ENCODE measurements around the gene METAP1D.

The METAP1D gene

DNA sequence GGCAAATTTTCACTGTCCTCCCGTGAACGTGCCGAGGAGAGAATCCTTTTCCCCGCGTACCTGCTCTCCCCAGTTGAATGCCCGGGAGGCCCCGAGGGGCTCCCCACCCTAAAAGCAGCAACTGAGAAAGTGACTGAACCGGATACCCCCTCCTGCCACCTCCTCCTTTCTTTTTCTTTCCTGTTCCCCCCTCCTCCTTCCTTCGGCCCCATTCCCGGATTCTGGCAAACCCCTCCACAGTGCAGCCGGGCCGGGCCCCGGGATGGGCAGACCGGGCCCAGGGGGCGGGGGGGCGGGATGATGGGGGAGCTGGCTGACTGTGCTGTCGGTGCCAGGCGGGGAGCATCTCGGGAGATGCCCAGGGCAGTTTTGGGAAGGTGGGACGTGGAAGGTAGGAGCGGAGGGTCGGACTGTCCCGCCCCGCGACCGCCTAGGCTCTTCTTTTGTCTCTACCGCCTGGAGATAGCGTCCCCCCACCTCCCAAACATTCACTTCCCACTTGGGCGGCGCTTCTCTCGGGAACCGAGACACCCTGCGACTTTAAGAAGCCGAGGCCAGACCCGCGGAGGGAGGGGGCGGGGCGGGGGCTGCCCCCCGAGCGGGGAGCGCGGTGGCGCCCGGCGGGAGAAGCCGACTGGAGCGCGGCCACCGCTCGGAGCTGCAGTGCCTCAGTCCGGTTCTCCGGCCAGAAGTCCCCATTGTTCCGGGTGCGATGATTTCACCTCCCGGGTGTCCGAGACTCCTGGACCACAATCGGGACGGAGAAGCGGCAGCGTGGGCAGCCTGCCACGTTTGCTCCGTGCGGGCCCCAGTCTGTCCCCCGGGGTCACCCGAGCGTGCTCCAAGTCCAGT lies 94.8 kb downstream of the METAP1D start:
- no peak for DNase-seq (ENCODE audit: low read depth)
- TF ChIP-seq, protein P1, sequence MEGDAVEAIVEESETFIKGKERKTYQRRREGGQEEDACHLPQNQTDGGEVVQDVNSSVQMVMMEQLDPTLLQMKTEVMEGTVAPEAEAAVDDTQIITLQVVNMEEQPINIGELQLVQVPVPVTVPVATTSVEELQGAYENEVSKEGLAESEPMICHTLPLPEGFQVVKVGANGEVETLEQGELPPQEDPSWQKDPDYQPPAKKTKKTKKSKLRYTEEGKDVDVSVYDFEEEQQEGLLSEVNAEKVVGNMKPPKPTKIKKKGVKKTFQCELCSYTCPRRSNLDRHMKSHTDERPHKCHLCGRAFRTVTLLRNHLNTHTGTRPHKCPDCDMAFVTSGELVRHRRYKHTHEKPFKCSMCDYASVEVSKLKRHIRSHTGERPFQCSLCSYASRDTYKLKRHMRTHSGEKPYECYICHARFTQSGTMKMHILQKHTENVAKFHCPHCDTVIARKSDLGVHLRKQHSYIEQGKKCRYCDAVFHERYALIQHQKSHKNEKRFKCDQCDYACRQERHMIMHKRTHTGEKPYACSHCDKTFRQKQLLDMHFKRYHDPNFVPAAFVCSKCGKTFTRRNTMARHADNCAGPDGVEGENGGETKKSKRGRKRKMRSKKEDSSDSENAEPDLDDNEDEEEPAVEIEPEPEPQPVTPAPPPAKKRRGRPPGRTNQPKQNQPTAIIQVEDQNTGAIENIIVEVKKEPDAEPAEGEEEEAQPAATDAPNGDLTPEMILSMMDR (IDR thresholded peaks at IDR 0.05; ENCODE audit: low read depth, low read length, missing control alignments), result no peak
- peak overlapping the region; percentile 56 for H3K4me3 ChIP-seq (ENCODE audit: low read depth, low read length)

DNA sequence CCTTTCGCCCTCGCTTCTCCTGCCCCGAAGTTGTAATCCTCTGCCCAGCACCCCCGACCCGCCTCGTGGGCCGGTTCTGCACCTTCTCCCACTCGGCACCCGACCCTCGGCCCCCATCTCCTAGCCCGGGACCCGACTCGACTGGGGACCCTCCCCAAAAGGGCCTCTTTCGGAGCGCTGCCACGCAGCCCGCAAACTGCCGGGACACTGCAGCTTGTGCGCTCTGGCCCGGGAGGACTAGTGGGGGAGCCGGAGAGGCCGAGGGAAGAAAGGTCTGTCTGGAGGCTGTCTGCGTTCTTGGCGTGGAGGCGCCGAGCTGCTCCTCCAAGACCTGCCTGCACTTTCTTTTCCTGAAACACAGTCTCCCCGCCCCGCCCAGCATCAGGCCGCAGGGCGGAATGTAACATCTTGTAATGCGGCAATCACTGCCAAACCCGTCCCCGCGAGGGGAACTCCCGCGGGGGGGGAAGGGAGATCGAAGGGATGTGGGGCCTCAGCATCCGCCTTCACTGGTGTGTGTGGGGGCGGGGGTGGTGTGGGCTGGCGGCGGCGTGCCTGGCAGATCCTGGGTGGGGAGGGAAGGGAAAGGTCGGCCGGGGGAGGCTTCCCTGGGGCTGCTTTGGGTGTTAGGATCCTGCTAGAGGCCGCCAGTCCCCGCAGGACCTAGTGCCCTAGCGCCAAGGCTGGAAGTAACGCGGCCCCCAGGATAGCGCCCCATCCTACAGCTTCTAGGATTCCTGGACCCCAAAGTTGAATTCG lies 95.6 kb downstream of the METAP1D start:
- DNase-seq (ENCODE audit: low read depth), result no peak
- TF ChIP-seq, protein P1 (IDR thresholded peaks at IDR 0.05; ENCODE audit: low read depth, low read length, missing control alignments), result no peak
- peak overlapping the region; percentile 56 for H3K4me3 ChIP-seq (ENCODE audit: low read depth, low read length)

DNA sequence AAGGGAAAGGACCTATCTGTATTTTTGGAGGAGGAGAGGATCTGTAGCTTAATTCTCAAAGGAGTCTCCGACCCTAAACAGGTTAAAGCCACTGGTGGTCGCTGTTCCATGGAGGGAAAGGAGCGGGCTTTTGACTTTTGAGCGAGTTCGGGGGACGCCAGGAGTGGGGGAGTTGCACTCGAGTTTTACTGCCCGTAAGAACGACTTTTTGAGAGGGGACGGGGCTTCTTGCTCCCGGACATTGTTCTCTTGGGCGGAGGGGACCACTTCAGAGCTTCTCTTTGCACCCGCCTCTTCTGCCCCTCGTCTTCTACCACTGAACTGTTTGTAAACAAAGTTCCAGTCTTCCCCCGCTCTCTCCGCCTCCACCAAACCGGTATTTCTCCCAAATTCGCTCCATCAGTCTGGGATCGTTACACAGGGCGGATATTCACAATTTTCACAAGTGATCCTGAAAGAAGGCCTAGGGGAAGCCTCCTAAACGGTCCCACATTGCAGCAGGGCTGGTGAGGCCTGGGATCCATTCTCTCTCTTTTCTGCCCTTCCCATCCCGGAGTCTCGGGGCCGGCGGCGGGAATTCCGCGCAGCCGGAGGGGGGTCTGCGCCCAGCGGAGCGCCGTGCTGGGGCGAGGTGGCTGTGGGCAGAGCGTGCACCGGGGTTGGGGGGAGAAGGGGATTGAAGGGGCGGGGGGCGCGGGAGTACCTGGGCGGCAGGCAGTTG lies 96.3 kb downstream of the METAP1D start:
- H3K4me3 ChIP-seq (ENCODE audit: low read depth, low read length), result peak overlapping the region; percentile 56; the same call in 1 of the 2 replicates
- TF ChIP-seq, protein P1 (IDR thresholded peaks at IDR 0.05; ENCODE audit: low read depth, low read length, missing control alignments), result peak; percentile 25
- no peak for DNase-seq (ENCODE audit: low read depth)

DNA sequence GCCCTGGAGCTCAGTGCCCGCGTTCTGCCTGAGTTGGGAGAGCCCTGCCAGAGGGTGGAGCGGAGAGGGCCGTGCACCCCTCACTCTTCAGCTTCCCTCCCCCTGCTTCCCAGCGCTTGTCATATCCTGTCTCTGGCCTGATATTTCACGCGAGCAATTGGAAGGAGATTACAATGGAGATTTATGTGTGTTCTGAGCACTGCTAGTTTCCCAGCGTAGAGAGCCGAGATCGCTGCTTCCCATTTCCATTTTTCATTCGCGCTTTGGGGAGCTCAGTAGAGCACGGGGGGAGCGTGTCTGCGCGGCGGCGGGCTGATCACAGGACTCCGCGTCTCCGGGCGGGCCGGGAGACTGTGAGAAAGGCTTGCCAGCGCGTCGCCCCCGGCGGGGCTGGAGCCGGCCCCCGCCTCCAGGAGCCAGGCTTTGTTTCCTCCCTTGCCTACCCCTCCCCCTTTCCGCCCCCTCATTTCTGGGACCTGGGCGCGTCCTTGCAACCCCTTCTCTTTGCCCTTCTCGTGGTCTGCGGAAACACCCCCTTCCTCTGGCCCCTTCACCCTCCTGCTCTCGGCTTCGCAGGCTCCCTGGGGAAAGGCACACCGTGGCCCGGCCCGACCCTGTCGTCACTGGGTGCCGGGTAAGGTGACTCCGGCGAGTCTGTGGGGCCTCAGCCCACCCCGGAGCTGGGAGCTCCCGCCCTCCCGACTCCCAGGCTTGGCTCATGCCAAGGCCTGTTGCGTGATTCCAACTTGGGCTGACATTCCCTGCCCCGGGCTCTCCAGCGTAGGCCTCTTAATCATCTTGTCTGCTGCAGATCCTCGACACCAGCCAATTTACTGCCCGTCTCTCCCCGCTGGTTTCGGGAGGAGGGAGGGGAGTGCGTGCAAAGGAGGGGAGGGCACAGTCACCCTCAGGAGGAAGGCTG lies 97.1 kb downstream of the METAP1D start:
- no peak overlapping the region; the same call in 1 of the 2 replicates for H3K4me3 ChIP-seq (ENCODE audit: low read depth, low read length)
- no peak for DNase-seq (ENCODE audit: low read depth)
- TF ChIP-seq, protein P1 (IDR thresholded peaks at IDR 0.05; ENCODE audit: low read depth, low read length, missing control alignments), result no peak

DNA sequence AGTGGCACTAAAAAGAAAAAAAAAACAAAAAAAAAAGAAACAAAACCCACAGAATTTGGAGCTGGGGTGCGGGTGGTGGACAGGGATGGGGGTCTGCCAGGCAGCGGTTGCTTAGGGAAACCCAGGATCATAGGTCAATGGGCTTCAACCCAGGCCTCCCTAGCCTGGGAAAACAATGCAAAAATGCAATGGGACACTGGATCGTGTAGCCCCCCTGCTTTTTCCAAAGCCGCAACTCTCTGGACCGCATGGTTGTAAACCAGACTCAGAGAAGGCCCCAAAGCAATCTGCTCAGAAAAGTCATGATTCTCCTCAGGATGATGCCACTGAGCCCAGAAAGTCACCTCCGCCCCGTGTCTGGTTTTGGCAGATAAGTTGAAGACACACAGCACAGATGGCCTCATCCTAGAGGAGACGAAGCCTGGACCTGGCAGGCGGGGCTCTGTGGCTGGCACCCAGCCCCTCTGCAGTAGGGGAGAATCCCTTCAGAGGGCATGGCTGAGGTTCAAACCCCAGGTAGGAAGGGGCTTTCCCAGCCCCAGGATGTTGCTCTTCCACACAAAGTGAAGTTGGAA lies 97.9 kb downstream of the METAP1D start:
- no peak overlapping the region for H3K4me3 ChIP-seq (ENCODE audit: low read depth, low read length)
- DNase-seq (ENCODE audit: low read depth), result no peak
- TF ChIP-seq, protein P1 (IDR thresholded peaks at IDR 0.05; ENCODE audit: low read depth, low read length, missing control alignments), result no peak

DNA sequence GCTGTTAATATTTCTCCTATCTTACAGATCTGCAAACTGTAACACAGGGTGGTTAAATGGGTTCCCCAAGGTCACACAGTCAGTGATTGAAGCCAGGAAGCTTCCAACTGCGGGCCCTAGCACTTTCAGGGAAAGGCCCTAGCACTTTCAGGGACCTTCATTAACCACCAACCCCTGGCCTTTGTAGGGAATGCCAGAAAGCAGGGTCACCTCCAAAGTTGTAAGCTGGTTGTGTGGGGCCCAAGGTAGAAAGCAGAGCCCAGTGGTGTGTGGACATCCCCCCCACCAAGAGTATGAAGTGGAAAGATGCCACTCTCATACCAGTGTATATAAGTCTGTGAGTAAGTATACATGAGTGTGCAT lies 98.5 kb downstream of the METAP1D start:
- no peak overlapping the region for H3K4me3 ChIP-seq (ENCODE audit: low read depth, low read length)
- DNase-seq (ENCODE audit: low read depth), result no peak
- TF ChIP-seq, protein P1 (IDR thresholded peaks at IDR 0.05; ENCODE audit: low read depth, low read length, missing control alignments), result no peak

Measured in GM12864 (cell line).